ENCODE measurements around the gene MBD5. TPM values are rescaled to one million over a fixed set of nuclear protein-coding genes. Genes with fewer than 3 reads are reported as not detected.
A peak's percentile ranks its signal among the peaks of the same experiment; 100 is the strongest.

Gene MBD5
- total RNA-seq, 1 experiment from 2014 or later: 33.9 TPM

GRCh38 chr2:148237911-148238310 is 217.0 kb downstream of the MBD5 start:
- ChIA-PET CTCF (no interaction called here), POLR2A (no interaction called here)
- Mint-ChIP-seq H3K27ac (ENCODE audit: low read depth, unreplicated experiment) (no peak overlapping the region), H3K4me3 (ENCODE audit: unreplicated experiment) (no peak overlapping the region), H3K36me3 (ENCODE audit: insufficient read depth, unreplicated experiment) (peaks cover 25% of the 10 kb centered on the region), H3K4me1 (ENCODE audit: insufficient read depth, unreplicated experiment) (no peaks in the 10 kb centered on the region), H3K9me3 (ENCODE audit: unreplicated experiment) (peaks cover 19% of the 10 kb centered on the region), H3K27me3 (ENCODE audit: insufficient read depth, unreplicated experiment) (no peaks in the 10 kb centered on the region)
- DNase-seq (ENCODE audit: unreplicated experiment): no peak
- intact Hi-C loops (cut with micrococcal nuclease): no loop called here
- BruUV-seq (replicated peaks): no TSS peak
- no peak for TF ChIP-seq CTCF (IDR thresholded peaks at IDR 0.05; ENCODE audit: unreplicated experiment)

- intact Hi-C loops (cut with micrococcal nuclease): no loop called here
- BruUV-seq (replicated peaks): no TSS peak
- no peak for DNase-seq (ENCODE audit: unreplicated experiment)
- H3K9me3 Mint-ChIP-seq (ENCODE audit: unreplicated experiment): peaks cover 19% of the 10 kb centered on the region
- H3K4me1 Mint-ChIP-seq (ENCODE audit: insufficient read depth, unreplicated experiment): no peaks in the 10 kb centered on the region
- ChIA-PET POLR2A (no interaction called here), CTCF (no interaction called here)
- H3K27ac Mint-ChIP-seq (ENCODE audit: low read depth, unreplicated experiment): no peak overlapping the region
- H3K27me3 Mint-ChIP-seq (ENCODE audit: insufficient read depth, unreplicated experiment): no peaks in the 10 kb centered on the region
- H3K36me3 Mint-ChIP-seq (ENCODE audit: insufficient read depth, unreplicated experiment): peaks cover 25% of the 10 kb centered on the region
- no peak for TF ChIP-seq CTCF (IDR thresholded peaks at IDR 0.05; ENCODE audit: unreplicated experiment)
- H3K4me3 Mint-ChIP-seq (ENCODE audit: unreplicated experiment): no peak overlapping the region
Measured at GRCh38 chr2:148238561-148238960, 217.7 kb downstream of the MBD5 start.

GRCh38 chr2:148240838-148241237 is 219.9 kb downstream of the MBD5 start:
- no peak for TF ChIP-seq CTCF (IDR thresholded peaks at IDR 0.05; ENCODE audit: unreplicated experiment)
- Mint-ChIP-seq H3K27ac (ENCODE audit: low read depth, unreplicated experiment) (no peak overlapping the region), H3K27me3 (ENCODE audit: insufficient read depth, unreplicated experiment) (no peaks in the 10 kb centered on the region), H3K4me3 (ENCODE audit: unreplicated experiment) (no peak overlapping the region), H3K4me1 (ENCODE audit: insufficient read depth, unreplicated experiment) (peaks cover 6% of the 10 kb centered on the region), H3K9me3 (ENCODE audit: unreplicated experiment) (peaks cover 19% of the 10 kb centered on the region), H3K36me3 (ENCODE audit: insufficient read depth, unreplicated experiment) (peaks cover 21% of the 10 kb centered on the region)
- DNase-seq (ENCODE audit: unreplicated experiment): no peak
- no TSS peak for BruUV-seq (replicated peaks)
- CTCF ChIA-PET: no interaction called here
- intact Hi-C loops (cut with micrococcal nuclease): no loop called here
- POLR2A ChIA-PET: no interaction called here

GRCh38 chr2:148244593-148245292 is 223.9 kb downstream of the MBD5 start:
- peak; percentile 23 for DNase-seq (ENCODE audit: unreplicated experiment)
- Mint-ChIP-seq H3K4me3 (ENCODE audit: unreplicated experiment) (no peak overlapping the region), H3K27ac (ENCODE audit: low read depth, unreplicated experiment) (peak overlapping the region; percentile 19), H3K4me1 (ENCODE audit: insufficient read depth, unreplicated experiment) (peaks cover 6% of the 10 kb centered on the region), H3K9me3 (ENCODE audit: unreplicated experiment) (peaks cover 8% of the 10 kb centered on the region), H3K27me3 (ENCODE audit: insufficient read depth, unreplicated experiment) (no peaks in the 10 kb centered on the region), H3K36me3 (ENCODE audit: insufficient read depth, unreplicated experiment) (peaks cover 6% of the 10 kb centered on the region)
- no TSS peak for BruUV-seq (replicated peaks)
- TF ChIP-seq CTCF (IDR thresholded peaks at IDR 0.05; ENCODE audit: unreplicated experiment): no peak
- intact Hi-C loops (cut with micrococcal nuclease): no loop called here
- CTCF ChIA-PET: no interaction called here
- POLR2A ChIA-PET: interaction anchor here (0.6 kb wide), 1 partner anchor 222 kb away, joined by 3 read pairs; no protein-coding TSS in a partner anchor

Data from MCF 10A (cell line).